GM23338 (cell line): Measurements from ENCODE around the gene FCRLA.

Source experiments
- EZH2 ChIP-seq: fragments of 200-600 bp; sonication (generic); IDR thresholded peaks from one replicate; pipeline ENCODE4 v1.8.0; 2017; ENCODE audit warnings: antibody characterized with exemption, mild to moderate bottlenecking, low read depth; ENCODE audit not compliant: unreplicated experiment
- TF ChIP-seq, protein P1 (sequence below), 2 experiments: fragments of 200-600 bp in 1 of 2; sonication (generic) in 1 of 2; conservative IDR thresholded peaks; 2 replicates each; pipeline versions ENCODE4 v1.5.1 to v1.6.1; 2016 to 2017; ENCODE audit warnings: antibody characterized with exemption in 2 of 2, low read depth in 2 of 2, mild to moderate bottlenecking in 2 of 2, moderate library complexity in 1 of 2

DNA sequence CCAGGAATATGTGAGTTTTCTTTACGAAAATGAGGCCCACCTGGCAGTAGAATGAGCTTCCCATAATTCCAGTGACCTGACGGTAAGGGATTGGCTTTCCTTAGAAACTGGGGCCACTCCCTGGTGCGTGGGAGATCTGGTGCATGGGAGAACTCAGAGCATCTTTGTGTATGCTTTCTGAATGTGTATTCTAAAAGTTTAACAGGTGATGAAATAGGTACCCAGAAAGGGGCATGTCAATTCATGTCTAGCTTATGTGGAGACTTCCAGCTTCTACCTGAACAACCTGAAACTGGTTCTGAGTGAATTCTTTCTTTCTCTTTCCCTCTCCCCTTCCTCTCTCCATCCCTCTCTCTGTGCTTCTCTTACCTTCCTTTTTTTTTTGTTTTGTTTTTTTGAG is 15.2 kb upstream of the FCRLA start:
- no peak for TF ChIP-seq EZH2
- TF ChIP-seq, protein P1, sequence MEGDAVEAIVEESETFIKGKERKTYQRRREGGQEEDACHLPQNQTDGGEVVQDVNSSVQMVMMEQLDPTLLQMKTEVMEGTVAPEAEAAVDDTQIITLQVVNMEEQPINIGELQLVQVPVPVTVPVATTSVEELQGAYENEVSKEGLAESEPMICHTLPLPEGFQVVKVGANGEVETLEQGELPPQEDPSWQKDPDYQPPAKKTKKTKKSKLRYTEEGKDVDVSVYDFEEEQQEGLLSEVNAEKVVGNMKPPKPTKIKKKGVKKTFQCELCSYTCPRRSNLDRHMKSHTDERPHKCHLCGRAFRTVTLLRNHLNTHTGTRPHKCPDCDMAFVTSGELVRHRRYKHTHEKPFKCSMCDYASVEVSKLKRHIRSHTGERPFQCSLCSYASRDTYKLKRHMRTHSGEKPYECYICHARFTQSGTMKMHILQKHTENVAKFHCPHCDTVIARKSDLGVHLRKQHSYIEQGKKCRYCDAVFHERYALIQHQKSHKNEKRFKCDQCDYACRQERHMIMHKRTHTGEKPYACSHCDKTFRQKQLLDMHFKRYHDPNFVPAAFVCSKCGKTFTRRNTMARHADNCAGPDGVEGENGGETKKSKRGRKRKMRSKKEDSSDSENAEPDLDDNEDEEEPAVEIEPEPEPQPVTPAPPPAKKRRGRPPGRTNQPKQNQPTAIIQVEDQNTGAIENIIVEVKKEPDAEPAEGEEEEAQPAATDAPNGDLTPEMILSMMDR (conservative IDR thresholded peaks at IDR 0.05; ENCODE audit: low read depth in 2 of 2), result no peak
